ENCODE results near the gene HNRNPK. TPM values are rescaled to one million over a fixed set of nuclear protein-coding genes. Genes with fewer than 3 reads are reported as not detected.

HNRNPK gene
- total and polyA plus RNA-seq, 2 donors (not counting 1 experiment from before 2014, with no cell fraction given): 475 to 558 TPM

GRCh38 chr9:83932851-83933250, 47.2 kb downstream of the HNRNPK start:
- Histone ChIP-seq H3K4me1 (ENCODE audit: control insufficient read depth, extremely low read depth, insufficient read depth, low read length) (peaks cover 9% of the 10 kb centered on the region), H4K20me1 (ENCODE audit: control insufficient read depth, extremely low read depth, insufficient read depth, low read length) (no peaks in the 10 kb centered on the region), H3K4me2 (ENCODE audit: extremely low read depth, insufficient read depth, low read length) (no peak overlapping the region), H3K4me3 (replicated peaks in 1 of 4; ENCODE audit: control extremely low read depth in 1 of 4, insufficient read depth in 1 of 4, low read depth in 3 of 4, low read length in 4 of 4) (no peak overlapping the region), H3K27ac (ENCODE audit: insufficient read depth, low read length) (no peak overlapping the region), H2AFZ (ENCODE audit: low read length) (no peak overlapping the region), H3K27me3 (ENCODE audit: control insufficient read depth, insufficient read depth, low read length) (no peaks in the 10 kb centered on the region), H3K79me2 (ENCODE audit: control insufficient read depth, insufficient read depth, low read length) (no peaks in the 10 kb centered on the region), H3K9me3 (ENCODE audit: control insufficient read depth, insufficient read depth, low read depth, low read length) (no peaks in the 10 kb centered on the region), H3K9ac (ENCODE audit: insufficient read depth, low read length) (no peak overlapping the region), H3K36me3 (ENCODE audit: control insufficient read depth, insufficient read depth, low read length) (no peaks in the 10 kb centered on the region)
- no peak for TF ChIP-seq CTCF (conservative IDR thresholded peaks at IDR 0.05 in 1 of 2, IDR thresholded peaks at IDR 0.05 in 1 of 2; ENCODE audit: low read depth in 1 of 2, low read length in 2 of 2)
- no peak for DNase-seq (ENCODE audit: low read depth in 2 of 2)

GRCh38 chr9:83932011-83932410, 48.0 kb downstream of the HNRNPK start:
- Histone ChIP-seq H3K27ac (ENCODE audit: insufficient read depth, low read length) (no peak overlapping the region), H3K9me3 (ENCODE audit: control insufficient read depth, insufficient read depth, low read depth, low read length) (no peaks in the 10 kb centered on the region), H3K4me1 (ENCODE audit: control insufficient read depth, extremely low read depth, insufficient read depth, low read length) (peaks cover 9% of the 10 kb centered on the region), H3K4me2 (ENCODE audit: extremely low read depth, insufficient read depth, low read length) (no peak overlapping the region), H4K20me1 (ENCODE audit: control insufficient read depth, extremely low read depth, insufficient read depth, low read length) (no peaks in the 10 kb centered on the region), H3K4me3 (replicated peaks in 1 of 4; ENCODE audit: control extremely low read depth in 1 of 4, insufficient read depth in 1 of 4, low read depth in 3 of 4, low read length in 4 of 4) (no peak overlapping the region), H3K27me3 (ENCODE audit: control insufficient read depth, insufficient read depth, low read length) (no peaks in the 10 kb centered on the region), H3K79me2 (ENCODE audit: control insufficient read depth, insufficient read depth, low read length) (no peaks in the 10 kb centered on the region), H3K36me3 (ENCODE audit: control insufficient read depth, insufficient read depth, low read length) (no peaks in the 10 kb centered on the region), H3K9ac (ENCODE audit: insufficient read depth, low read length) (no peak overlapping the region), H2AFZ (ENCODE audit: low read length) (no peak overlapping the region)
- DNase-seq (ENCODE audit: low read depth in 2 of 2): no peak
- no peak for TF ChIP-seq CTCF (conservative IDR thresholded peaks at IDR 0.05 in 1 of 2, IDR thresholded peaks at IDR 0.05 in 1 of 2; ENCODE audit: low read depth in 1 of 2, low read length in 2 of 2)
- TF ChIP-seq EZH2 (IDR thresholded peaks at IDR 0.05; ENCODE audit: low read length, missing control alignments): no peak

GRCh38 chr9:83930881-83931280, 49.1 kb downstream of the HNRNPK start:
- DNase-seq (ENCODE audit: low read depth in 2 of 2): no peak
- Histone ChIP-seq H3K27me3 (ENCODE audit: control insufficient read depth, insufficient read depth, low read length) (no peaks in the 10 kb centered on the region), H3K4me2 (ENCODE audit: extremely low read depth, insufficient read depth, low read length) (no peak overlapping the region), H3K79me2 (ENCODE audit: control insufficient read depth, insufficient read depth, low read length) (no peaks in the 10 kb centered on the region), H3K9me3 (ENCODE audit: control insufficient read depth, insufficient read depth, low read depth, low read length) (no peaks in the 10 kb centered on the region), H3K27ac (ENCODE audit: insufficient read depth, low read length) (no peak overlapping the region), H2AFZ (ENCODE audit: low read length) (no peak overlapping the region), H4K20me1 (ENCODE audit: control insufficient read depth, extremely low read depth, insufficient read depth, low read length) (no peaks in the 10 kb centered on the region), H3K4me1 (ENCODE audit: control insufficient read depth, extremely low read depth, insufficient read depth, low read length) (peaks cover 9% of the 10 kb centered on the region), H3K36me3 (ENCODE audit: control insufficient read depth, insufficient read depth, low read length) (no peaks in the 10 kb centered on the region), H3K4me3 (replicated peaks in 1 of 4; ENCODE audit: control extremely low read depth in 1 of 4, insufficient read depth in 1 of 4, low read depth in 3 of 4, low read length in 4 of 4) (no peak overlapping the region), H3K9ac (ENCODE audit: insufficient read depth, low read length) (no peak overlapping the region)
- TF ChIP-seq EZH2 (IDR thresholded peaks at IDR 0.05; ENCODE audit: low read length, missing control alignments) (no peak), CTCF (conservative IDR thresholded peaks at IDR 0.05 in 1 of 2, IDR thresholded peaks at IDR 0.05 in 1 of 2; ENCODE audit: low read depth in 1 of 2, low read length in 2 of 2) (no peak)
